GM21390 (cell line): ENCODE results near the gene DCP2.

Experiments
- ATAC-seq: cut with Tn5 transposase; IDR thresholded peaks from one replicate; pipeline ENCODE4 v1.9.1; 2021; ENCODE audit not compliant: unreplicated experiment

Gene DCP2

DNA sequence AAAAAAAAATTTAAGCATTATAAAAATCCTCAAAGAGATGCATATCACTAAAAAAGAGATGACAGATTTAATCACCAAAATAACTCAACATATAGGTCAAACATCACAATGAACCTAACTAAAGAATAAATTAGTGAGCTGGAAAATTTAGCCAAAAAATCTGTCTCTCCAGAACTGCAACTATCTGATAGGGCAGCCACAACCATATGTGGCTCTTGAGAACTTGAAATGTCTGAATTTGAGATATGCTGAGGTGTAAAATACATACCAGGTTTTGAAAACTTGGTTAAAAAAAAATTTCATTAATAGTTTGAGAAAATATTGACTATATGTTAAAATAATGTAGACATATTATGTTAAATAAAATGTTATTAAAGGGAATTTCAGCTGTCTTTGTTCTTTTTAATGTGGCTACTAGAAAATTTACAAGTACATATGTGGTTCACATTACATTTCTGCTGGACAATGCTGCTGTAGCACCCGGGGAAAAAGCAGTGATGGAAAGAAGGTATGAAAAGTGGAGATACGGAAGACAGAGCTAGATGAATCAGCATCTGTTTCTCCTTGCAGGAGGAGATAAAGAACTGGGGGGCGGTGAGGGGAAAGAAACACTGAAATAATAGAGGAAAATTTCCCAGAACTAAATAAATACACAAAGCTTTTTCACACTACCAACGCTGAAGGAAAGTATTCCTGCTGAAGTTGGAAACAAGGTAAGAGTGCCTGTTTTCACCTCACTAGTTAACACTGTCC lies 66.1 kb downstream of the DCP2 start:
- ATAC-seq = no peak

DNA sequence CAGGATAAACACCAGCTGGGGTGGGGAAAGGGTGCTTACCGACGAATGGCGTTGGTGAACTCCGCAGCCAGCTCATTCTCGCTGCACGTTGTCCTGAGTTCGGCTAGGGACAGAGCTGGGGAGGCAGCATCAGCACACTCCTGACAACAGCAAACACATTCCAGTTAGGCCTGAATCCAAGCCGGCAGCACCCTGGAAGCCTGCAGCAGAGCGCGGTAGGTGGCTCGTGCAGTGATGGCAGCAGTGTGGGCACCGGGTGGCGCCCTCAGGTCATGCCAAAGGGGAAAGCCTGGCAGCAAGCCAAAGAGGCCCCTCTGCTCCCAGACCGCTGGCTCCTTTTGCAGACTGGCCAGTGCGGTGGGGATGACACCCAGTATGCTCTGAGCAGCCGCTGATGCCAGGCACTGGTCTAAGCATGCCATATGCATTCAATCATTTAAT lies 66.9 kb downstream of the DCP2 start:
- no peak for ATAC-seq

DNA sequence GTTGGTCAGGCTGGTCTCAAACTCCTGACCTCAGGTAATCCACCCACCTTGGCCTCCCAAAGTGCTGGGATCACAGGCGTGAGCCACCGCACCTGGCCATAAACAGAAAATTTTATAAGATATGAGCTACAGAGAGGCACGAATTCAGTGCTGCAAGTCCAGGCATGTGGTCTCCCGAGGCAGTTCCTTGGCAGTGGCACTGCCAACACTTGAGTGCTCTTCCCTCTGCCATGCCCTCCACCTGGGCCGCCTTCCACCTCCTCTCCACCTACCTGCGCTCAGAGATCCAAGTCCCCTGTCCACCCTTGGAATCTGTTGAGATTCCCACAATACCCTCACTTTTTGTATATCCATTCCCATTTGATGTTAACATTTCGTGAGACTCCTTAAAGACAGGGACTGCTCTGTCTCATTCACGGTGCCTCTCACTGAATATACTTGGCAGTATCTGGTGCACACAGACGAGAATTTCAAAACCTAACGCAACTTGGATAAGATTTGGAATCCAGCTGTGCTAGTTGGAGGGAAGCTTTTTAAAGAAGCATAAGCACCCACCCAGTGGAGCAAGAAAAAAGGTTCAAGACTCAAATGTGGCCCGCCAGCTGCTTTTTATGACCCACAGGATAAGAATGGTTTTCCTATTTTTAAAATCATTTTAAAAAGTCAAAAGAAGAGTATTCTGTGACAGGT lies 68.3 kb downstream of the DCP2 start:
- no peak for ATAC-seq

DNA sequence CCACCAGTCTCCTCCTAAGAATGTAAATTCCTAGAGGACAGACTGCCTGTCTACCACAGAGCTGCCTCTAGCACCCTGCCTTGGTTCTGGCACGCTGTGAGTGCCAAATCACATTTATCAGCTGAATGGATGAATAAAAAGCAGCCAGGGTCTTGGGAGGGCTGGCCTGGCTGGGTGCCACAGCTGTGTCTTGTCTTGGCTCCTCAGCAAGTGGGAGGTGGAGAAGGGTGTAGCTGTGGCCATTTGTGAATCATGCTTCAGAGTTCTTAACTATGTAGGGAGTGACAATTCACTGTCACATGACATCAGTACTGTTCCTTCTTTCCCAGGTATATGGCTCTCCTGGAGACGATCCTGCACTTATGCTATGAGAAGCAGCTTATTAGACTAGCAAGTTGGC lies 70.6 kb downstream of the DCP2 start:
- no peak for ATAC-seq

DNA sequence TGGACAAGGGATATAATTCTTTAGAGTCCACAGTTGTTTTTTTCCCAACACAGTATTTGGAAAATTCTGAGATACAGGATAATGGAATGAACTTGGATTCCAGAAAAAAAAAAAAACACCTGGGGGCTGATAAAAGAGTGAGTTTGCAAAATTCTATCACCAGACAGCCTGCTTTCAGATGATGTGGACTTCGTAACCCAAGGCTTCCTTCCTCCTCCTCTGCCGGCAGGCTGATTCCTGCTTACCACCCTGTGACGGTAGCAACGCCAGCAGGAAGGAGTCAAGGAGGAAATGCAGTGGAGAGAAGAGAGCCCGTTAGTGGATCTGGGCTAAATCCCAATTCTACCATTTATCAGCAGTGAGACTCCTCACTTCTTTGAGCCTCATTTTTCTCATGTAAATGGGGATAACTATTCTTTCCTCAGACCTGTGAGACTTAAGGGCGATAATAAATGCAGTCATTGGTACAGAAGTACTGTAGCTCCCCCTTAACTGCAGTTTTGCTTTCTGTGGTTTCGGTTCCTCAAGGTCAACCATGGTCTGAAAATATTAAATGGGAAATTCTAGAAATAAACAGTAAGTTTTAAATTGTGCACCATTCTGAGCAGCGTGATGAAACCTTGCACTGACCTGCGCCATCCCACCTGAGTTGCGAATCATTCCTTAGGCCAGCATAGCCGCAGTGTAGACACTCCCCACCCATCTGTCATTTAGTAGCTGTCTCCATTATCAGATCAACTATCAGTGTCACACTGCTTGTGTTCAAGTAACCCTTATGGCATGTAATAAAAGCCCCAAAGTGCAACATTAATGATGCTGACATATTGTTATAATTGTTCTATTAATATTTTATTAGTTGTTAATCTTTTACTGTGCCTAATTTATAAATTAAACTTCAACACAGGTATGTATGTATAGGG lies 71.4 kb downstream of the DCP2 start:
- peak; percentile 91 for ATAC-seq

DNA sequence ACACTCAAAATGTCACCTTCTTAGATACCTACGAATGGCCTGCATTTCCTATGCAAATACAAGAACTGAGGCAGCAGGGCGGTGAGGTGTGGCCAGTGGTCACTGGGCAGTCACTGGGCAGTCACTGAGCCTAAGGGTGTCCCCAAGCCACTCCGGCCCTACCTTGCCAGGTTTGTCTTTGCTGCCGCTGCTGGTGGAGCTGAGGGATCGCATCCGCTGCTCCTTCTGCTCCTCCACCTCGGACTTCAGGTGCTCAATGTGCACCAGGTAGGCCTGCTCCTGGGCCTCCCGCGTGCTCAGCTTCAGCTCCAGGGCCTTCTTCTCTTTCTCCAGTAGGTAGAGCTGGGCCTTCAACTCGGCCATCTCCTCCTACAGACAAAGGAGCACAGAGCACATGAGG lies 72.3 kb downstream of the DCP2 start:
- no peak for ATAC-seq

DNA sequence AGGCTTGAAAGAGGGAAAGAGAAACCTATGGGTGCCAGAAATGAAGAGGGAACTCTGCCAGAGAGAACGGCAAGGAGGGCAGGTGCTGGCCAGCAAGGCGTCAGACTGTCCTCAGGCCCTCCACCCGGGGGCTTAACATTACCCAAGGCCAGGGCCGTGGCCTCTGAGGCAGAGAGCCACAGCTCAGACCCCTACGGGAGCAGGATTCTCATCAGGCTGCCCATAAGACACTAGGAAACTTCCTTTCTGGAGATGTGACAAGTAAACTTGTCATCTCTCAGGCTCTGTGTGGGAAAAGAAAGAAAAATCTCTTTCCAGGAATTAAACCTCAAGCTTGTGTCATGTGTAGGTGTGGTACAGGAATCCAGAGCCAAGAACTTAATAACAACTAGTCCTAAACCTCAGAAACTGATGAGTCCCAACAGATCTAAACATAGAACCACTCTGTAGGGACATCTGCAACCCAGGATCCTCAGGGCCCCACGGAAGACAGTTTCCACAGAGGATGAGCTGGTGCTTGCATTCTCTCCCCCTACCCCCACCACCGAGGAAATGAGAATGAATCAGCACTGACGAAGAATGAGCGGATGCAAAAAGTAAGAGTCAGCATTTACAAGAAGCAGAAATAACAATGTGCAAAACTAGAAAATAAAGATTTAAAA lies 74.3 kb downstream of the DCP2 start:
- no peak for ATAC-seq

DNA sequence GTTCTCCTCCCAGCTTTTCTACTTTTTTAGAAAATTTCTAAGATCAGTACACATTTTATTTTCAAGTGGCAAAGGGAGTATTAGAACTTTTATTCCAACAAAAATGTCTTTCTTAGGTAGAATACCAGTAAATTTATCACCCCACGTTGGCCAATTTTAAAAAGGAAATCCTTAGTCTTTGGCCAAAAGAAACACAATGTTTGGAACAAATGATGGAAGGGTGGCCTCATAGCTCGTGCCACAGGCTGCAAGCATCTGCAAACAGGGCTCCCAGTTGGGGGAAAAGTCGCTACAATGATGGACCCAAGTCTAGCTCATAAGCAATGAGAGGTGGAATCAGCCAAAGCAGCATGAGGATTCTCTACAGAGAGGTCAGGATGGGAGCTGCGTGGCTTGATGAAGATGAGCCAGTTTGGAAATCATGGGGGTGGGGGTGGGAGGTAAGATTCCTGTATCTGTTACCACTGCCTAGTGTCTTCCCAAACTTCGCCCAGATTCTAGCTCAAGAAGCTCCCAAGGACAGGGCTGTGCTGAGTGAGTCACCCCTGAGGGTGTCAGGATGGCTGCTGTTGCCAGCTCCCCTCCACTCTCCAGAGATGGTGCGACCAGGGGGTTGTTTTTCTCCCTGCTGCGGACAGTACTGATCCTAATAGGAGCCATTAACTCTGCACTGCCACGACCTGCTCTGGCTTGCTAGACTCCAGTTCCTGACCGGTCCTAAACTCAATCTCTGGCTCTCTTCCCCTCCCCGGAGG lies 75.6 kb downstream of the DCP2 start:
- no peak for ATAC-seq

DNA sequence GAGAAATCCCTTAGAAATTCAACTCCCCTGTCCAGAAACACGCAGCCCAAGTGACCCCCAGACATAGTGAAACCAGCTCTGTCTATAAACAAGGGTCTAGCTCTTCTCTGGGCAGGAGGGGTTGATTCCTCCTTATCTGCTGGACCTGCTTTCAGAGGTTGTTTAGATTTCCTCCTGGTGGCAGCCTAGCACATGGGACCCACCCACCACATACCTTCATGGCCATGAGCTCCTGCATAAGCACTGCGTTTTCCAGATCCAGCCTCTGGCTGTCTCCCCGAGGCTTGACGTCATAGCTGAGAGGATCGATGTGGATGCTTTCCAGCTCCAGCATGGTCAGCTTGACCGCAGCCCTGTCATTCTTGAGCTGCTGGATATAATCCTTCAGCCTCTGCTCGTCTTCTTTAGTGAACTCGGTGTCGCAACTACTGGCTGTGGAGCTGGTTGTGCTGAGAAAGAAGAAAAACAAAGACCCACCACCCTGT lies 77.0 kb downstream of the DCP2 start:
- no peak for ATAC-seq

DNA sequence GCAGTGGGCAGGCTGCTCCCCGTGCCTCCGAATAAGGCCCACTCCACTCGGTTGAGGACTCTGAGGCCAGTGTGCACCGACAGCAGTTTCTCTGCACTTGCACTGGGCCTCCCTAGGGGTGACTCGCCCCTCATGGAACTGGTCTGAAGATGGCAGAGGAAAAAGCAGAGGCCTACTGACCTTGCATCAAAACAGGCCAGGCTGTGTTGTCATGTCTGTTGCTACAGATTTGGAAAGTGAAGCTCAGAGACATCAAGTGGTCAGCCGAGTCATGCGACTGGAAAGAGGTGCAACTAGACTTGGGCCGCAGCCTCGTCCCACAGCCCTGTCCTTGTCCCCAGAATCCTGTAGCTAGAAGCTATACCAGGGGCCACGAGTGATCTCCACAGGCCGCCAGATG lies 78.3 kb downstream of the DCP2 start:
- no peak for ATAC-seq

DNA sequence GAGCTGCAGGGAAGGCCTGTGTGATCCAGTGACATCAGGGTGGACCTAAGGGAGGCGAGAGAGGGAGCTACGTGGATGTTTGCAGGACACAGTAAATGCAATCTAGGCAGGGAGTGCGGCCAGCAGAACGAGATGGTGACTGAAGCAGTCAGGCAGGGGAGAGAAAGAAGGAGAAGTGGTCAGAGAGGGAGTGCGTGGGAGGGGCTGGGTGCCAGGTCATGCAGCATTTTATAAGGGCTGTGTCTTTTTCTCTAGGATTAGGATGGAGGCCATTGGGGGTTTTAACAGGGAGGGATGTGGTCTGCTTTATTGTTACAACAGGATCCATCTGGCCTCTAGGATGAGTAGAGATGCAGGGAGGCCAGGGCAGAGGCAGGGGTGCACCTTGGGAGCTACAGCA lies 80.4 kb downstream of the DCP2 start:
- no peak for ATAC-seq

DNA sequence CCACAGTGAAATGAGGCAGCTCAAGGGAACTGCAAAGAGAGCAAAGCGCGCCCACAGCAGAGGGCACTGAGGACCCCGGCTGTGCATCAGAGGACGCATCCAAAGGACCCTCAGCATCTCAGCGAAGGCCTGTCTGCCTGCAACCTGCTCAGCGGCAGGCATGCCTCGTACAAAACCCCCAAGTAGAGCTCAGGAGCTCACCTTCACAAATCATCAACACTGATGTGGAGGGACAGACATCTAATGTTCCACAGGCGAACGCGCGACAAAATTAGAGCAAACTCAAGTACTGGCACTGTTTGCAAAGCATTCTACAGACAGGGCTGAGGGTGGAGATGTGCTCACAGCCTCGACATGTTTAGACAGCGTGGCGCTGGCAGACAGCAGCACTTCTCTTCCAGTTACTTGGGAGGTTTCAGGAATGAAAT lies 81.0 kb downstream of the DCP2 start:
- ATAC-seq = no peak

DNA sequence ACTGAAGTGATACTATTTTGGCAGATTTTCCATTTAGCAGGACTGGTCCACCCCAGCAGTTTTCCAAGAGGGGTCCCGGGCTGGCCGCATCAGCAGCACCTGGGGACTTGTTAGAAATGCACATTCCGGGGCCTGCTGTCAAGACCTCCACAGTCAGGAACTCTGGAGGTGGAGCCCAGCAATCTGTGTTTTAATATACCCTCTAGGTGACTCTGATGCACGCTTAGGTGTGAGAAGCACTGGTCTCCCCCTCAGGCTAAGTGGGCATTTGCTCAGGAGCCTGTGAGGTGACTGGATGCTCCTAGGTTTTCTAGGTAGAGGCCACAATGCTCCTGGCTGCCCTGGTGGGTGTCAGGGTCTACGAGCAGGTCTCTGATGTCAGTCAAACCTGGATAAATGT lies 81.7 kb downstream of the DCP2 start:
- no peak for ATAC-seq

DNA sequence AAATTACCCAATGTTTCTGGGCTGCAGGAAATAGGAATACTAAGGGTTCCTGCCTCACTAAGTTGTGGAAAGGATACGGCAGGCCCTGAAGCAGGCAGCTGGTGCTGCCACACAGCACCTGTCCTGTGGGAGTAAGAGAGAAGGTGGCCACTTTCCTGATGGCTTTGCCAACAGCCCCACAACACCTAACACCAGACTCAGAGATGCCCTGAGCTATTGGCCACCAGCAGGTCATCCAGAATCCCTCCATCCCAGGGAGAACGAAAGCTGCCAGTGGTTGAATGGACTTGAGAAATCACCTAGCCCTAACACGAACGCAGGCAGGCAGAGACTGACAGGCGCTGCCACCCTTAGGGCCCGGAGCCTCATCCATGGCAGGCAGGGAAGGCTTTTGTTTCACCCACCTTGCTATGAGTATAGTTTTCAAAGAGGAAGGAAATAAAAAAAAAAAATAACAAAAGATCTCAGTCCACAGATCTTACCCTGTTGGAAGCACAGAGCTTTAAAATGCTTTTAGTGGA lies 82.2 kb downstream of the DCP2 start:
- ATAC-seq = no peak

DNA sequence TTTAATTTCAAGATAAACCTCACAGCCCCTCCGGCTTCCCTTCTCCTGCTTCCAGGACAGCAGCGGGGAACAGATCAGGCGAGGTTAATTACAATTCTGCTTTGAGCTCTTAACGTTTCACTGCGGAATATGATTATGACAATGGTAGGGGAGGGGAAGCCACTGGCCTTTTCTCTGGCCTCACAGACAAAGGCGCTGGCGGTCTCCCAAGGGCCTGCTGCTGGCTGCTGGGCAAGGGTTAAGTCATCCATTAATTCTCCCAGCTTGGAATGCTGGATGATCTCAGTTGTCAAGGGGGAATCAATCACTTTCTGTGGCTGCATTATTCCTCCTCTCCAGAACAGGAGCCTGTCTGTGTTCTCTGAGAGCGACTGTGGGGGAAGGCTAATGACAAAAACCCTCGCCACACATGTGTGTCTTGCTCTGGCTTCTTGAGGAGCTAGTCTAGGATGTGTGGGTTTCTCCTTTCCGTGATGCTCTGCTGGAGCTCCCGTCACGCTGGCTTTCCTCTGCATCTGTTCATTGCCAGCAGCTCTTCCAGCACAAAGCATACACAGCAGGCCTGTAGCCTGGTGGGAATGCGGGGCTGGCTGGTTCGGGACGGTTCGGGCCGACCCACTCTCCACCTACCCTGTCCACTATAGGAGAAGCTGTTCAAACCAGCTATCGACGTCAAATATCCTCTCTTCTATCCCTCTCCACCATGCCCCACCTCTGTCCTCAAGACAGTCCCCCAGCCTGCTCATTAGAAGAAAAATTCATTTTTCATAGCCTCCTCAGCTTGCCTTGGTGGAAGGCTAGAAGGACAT lies 82.8 kb downstream of the DCP2 start:
- ATAC-seq = no peak

DNA sequence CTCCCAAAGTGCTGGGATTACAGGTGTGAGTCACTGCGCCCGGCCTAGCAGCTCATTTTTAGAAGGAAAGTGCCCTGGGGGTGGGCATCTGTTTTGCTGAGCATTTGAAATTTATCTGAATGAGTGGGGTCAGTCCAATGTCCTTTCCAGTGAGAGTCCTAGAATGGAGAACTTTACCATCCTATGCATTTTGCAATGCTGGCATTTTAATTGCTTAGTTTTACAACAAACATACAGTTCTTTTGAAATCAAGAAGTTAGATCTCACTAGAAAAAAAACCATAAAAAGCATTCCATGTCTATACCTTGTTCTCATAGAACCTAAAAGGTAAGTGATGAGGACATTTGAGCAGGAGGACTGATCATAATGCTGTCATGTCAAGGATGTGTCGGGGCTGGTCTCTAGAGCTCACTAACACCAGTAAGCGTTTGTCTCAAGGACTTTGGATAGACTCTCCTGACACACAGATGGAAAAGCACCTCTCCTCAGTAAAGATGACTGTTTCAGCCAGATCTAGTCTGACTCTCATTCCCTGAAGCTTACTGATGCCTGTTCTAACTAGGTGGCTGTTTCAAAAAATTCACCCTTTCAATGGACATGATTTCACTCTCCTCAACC lies 83.9 kb downstream of the DCP2 start:
- no peak for ATAC-seq

DNA sequence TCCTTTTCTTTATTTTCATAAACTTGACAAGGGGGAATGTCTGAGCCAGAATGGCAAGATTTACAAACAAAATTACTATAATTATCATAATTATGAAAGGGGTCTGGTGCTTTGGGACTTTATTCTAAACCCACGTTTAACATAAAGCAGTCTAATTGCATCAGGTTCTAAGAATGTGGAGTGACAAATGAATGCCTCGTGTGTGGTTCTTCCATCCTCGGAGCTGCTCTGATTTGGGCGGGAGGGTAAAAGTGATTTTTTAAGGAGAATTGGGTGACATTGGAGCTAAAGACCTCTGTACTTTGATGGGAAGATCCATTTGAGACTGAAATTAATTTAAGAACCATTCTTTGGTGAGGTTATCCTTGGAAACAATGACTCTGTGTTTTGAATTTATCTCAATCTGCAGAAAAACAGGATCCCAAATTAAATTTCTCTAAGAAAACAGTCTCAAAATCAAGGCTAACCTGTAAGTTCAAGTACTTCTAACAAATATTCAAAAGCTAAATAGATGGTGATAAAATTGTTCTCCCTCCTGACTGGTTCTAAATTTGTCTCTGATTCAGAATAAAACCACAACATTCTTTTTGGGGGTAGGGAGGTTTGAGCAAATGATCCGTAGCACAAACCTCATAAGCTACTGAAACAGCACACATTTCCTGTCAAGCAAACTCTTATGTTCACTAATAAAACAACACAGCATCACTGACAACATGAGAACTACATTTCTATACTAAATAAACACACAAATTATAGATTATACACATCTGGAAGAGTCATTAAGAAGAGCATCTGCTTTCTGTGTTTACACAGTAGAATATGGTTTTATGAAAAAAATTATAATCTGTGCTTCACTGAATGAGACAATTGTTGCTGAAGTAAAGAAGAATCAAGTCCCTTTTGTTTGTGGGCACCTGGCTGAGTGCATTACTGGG lies 85.5 kb downstream of the DCP2 start:
- no peak for ATAC-seq
